Activated gamma-delta T cell treated with Interleukin-2 at 50 U/mL for 16 hours (primary cell): Measurements from ENCODE around the gene SNED1.

ENCODE experiments used
- DNase-seq: peaks from one replicate; pipeline ENCODE4 v3.0.0-alpha.2; 2020

SNED1 gene

GRCh38 chr2:241031436-241032165, 33.2 kb downstream of the SNED1 start:
- no peak for DNase-seq

- DNase-seq, result no peak
These were observed 35.0 kb downstream of the SNED1 start for GRCh38 chr2:241033336-241033987.

GRCh38 chr2:241033994-241034393, 35.6 kb downstream of the SNED1 start:
- DNase-seq, result no peak

GRCh38 chr2:241034490-241035141, 36.2 kb downstream of the SNED1 start:
- no peak for DNase-seq

- peak; percentile 26 for DNase-seq
These were observed 36.9 kb downstream of the SNED1 start for GRCh38 chr2:241035142-241035817.

- DNase-seq, result peak; percentile 44
These were observed 37.5 kb downstream of the SNED1 start for GRCh38 chr2:241035818-241036396.

GRCh38 chr2:241036397-241036963, 38.1 kb downstream of the SNED1 start:
- DNase-seq, result peak; percentile 63

GRCh38 chr2:241036964-241037421, 38.6 kb downstream of the SNED1 start:
- no peak for DNase-seq

GRCh38 chr2:241037498-241037897, 39.1 kb downstream of the SNED1 start:
- DNase-seq, result no peak

GRCh38 chr2:241038374-241039180, 40.2 kb downstream of the SNED1 start:
- no peak for DNase-seq

GRCh38 chr2:241039416-241039815, 41.0 kb downstream of the SNED1 start:
- DNase-seq, result no peak

GRCh38 chr2:241040081-241040803, 41.8 kb downstream of the SNED1 start:
- DNase-seq, result no peak

- no peak for DNase-seq
These were observed 43.3 kb downstream of the SNED1 start for GRCh38 chr2:241041589-241042158.

GRCh38 chr2:241043581-241043980, 45.2 kb downstream of the SNED1 start:
- DNase-seq, result no peak

- DNase-seq, result no peak
These were observed 49.0 kb downstream of the SNED1 start for GRCh38 chr2:241047253-241048010.

- no peak for DNase-seq
These were observed 49.9 kb downstream of the SNED1 start for GRCh38 chr2:241048149-241048948.

GRCh38 chr2:241048949-241049343, 50.5 kb downstream of the SNED1 start:
- DNase-seq, result no peak

GRCh38 chr2:241049739-241050623, 51.6 kb downstream of the SNED1 start:
- DNase-seq, result no peak
